ENCODE measurements around the gene GPR31.
A peak's percentile ranks its signal among the peaks of the same experiment; 100 is the strongest.

GPR31 gene

DNA sequence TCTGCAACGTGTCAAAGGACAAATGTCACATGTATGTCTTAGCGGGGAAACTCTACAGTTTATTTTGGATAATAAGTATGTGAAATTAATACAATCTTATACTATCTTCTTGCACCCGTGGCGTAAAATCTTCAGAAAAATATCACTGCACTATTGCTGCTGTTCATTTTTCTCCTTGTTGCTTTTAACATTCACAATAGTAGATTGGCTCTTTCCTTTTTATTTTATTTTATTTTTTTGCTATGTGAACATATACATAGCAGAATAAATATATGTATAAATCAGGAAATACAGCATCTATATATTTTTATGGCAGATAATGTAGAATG lies 15.4 kb downstream of the GPR31 start:
- no peak overlapping the region for H4K8ac ChIP-seq (ENCODE audit: low read depth, low read length)
- H3K4me3 ChIP-seq (ENCODE audit: low read length in 2 of 2): no peak overlapping the region
- no peak for DNase-seq (ENCODE audit: low spot score)
- H4K91ac ChIP-seq (ENCODE audit: low read depth, low read length, poor library complexity): no peak overlapping the region
- H3K9ac ChIP-seq (ENCODE audit: low read depth, low read length, poor library complexity): no peak overlapping the region
- peaks cover 0 to 10% (median 1%) of the 10 kb centered on the region in 3 experiments for H3K27me3 ChIP-seq (ENCODE audit: control insufficient read depth in 3 of 3, insufficient read depth in 3 of 3, low read depth in 1 of 3, low read length in 3 of 3)
- WGBS, 2 donors (ENCODE audit: extremely low coverage in 2 of 2, insufficient read length in 2 of 2, insufficient replicate concordance in 1 of 2): no CpG with 5 or more reads among the region's 4 CpGs
- no peak overlapping the region for H3K4me2 ChIP-seq (ENCODE audit: insufficient read depth, low read length, poor library complexity, severe bottlenecking)
- no peak overlapping the region for H2BK120ac ChIP-seq (ENCODE audit: low read depth, low read length)
- no peak overlapping the region for H3K27ac ChIP-seq (replicated peaks; ENCODE audit: low read length)
- no peak overlapping the region for H3K14ac ChIP-seq (ENCODE audit: low read length)
- no peak overlapping the region for H3K18ac ChIP-seq (ENCODE audit: low read length)
- H3K4me1 ChIP-seq (ENCODE audit: control insufficient read depth in 2 of 2, insufficient read depth in 1 of 2, low read depth in 1 of 2, low read length in 2 of 2): peaks cover 12 to 22% of the 10 kb centered on the region in 2 donors
- H3K4ac ChIP-seq (ENCODE audit: low read length): no peak overlapping the region
- no peak overlapping the region for H2BK12ac ChIP-seq (ENCODE audit: low read length)
- H3K23ac ChIP-seq (ENCODE audit: low read depth, low read length, poor library complexity): no peak overlapping the region
- peaks cover 0 to 4% of the 10 kb centered on the region in 2 donors for H3K9me3 ChIP-seq (replicated peaks in 1 of 2; ENCODE audit: control insufficient read depth in 2 of 2, insufficient read depth in 1 of 2, low read depth in 1 of 2, low read length in 2 of 2)
- no peak overlapping the region for H2BK5ac ChIP-seq (ENCODE audit: low read length)
- H2BK15ac ChIP-seq (ENCODE audit: low read length): no peak overlapping the region
- H2AFZ ChIP-seq (ENCODE audit: low read length): no peak overlapping the region
- no peaks in the 10 kb centered on the region for H3K79me1 ChIP-seq (ENCODE audit: low read depth, low read length)
- H2AK5ac ChIP-seq (ENCODE audit: low read depth, low read length): no peak overlapping the region
- no peaks in the 10 kb centered on the region for H3K36me3 ChIP-seq (replicated peaks in 1 of 2; ENCODE audit: control insufficient read depth in 2 of 2, insufficient read depth in 2 of 2, low read length in 2 of 2)

GRCh38 chr6:167141667-167142432 lies 15.9 kb downstream of the GPR31 start:
- H3K36me3 ChIP-seq (replicated peaks in 1 of 2; ENCODE audit: control insufficient read depth in 2 of 2, insufficient read depth in 2 of 2, low read length in 2 of 2): no peaks in the 10 kb centered on the region
- no CpG with 5 or more reads among the region's 18 CpGs for WGBS, 2 donors (ENCODE audit: extremely low coverage in 2 of 2, insufficient read length in 2 of 2, insufficient replicate concordance in 1 of 2)
- peaks cover 0 to 4% of the 10 kb centered on the region in 2 donors for H3K9me3 ChIP-seq (replicated peaks in 1 of 2; ENCODE audit: control insufficient read depth in 2 of 2, insufficient read depth in 1 of 2, low read depth in 1 of 2, low read length in 2 of 2)
- DNase-seq (ENCODE audit: low spot score): peak; percentile 30
- H3K79me1 ChIP-seq (ENCODE audit: low read depth, low read length): no peaks in the 10 kb centered on the region
- no peak overlapping the region for H2AFZ ChIP-seq (ENCODE audit: low read length)
- no peak overlapping the region for H4K8ac ChIP-seq (ENCODE audit: low read depth, low read length)
- no peak overlapping the region for H2BK120ac ChIP-seq (ENCODE audit: low read depth, low read length)
- H3K4me3 ChIP-seq (ENCODE audit: low read length in 2 of 2): no peak overlapping the region
- H2BK5ac ChIP-seq (ENCODE audit: low read length): no peak overlapping the region
- peak overlapping the region; percentile 20 for H3K18ac ChIP-seq (ENCODE audit: low read length)
- H2AK5ac ChIP-seq (ENCODE audit: low read depth, low read length): no peak overlapping the region
- no peak overlapping the region for H3K4ac ChIP-seq (ENCODE audit: low read length)
- H3K4me2 ChIP-seq (ENCODE audit: insufficient read depth, low read length, poor library complexity, severe bottlenecking): no peak overlapping the region
- peak overlapping the region; percentile 7 for H2BK15ac ChIP-seq (ENCODE audit: low read length)
- H3K27ac ChIP-seq (replicated peaks; ENCODE audit: low read length): no peak overlapping the region
- H3K9ac ChIP-seq (ENCODE audit: low read depth, low read length, poor library complexity): no peak overlapping the region
- no peak overlapping the region for H4K91ac ChIP-seq (ENCODE audit: low read depth, low read length, poor library complexity)
- H2BK12ac ChIP-seq (ENCODE audit: low read length): peak overlapping the region; percentile 85
- H3K14ac ChIP-seq (ENCODE audit: low read length): no peak overlapping the region
- peaks cover 6 to 17% of the 10 kb centered on the region in 2 donors for H3K4me1 ChIP-seq (ENCODE audit: control insufficient read depth in 2 of 2, insufficient read depth in 1 of 2, low read depth in 1 of 2, low read length in 2 of 2)
- no peak overlapping the region for H3K23ac ChIP-seq (ENCODE audit: low read depth, low read length, poor library complexity)
- peaks cover 0 to 5% (median 0%) of the 10 kb centered on the region in 3 experiments for H3K27me3 ChIP-seq (ENCODE audit: control insufficient read depth in 3 of 3, insufficient read depth in 3 of 3, low read depth in 1 of 3, low read length in 3 of 3)

DNA sequence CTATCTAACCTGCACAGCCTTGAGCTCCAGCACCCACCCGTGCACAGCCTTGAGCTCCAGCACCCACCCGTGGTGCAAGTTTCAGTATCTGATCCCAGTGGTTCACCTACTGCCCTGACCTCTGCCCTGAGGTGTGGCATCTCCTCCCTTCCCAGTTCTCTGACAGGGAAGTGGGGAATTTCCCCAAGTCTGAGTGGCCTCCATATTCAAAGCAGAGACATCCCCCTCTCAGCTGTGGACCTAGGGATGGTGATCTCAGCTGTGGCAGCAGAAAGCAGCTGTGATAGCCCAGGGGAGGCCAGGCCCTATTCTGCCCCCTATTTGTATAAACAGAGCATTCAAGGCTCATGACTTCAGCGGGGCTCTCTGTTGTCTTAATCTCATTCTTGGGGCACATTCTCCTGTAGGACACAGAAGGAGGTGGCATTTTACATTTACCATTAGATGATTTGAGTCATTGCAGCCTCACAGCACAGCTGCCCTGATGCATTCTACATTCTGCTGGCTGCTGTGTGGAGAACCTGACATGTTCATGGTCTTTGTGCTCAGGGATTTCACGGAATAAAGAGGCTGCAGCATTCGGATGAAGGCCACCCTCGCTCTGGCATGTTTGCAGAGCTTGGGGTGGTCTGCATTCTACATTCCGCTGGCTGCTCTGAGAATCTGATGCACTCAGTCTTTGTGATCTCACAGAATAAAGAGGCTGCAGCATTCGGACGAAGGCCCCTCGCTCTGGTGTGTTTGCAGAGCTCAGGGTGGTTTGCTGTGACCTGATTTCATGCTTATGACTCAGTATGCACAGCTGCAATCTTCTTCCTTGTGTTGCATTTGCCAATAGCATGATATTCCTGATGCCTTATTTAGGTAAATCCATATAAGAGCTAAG lies 16.9 kb downstream of the GPR31 start:
- Histone ChIP-seq H4K8ac (ENCODE audit: low read depth, low read length) (no peak overlapping the region), H3K27ac (replicated peaks; ENCODE audit: low read length) (no peak overlapping the region), H3K4me3 (ENCODE audit: low read length in 2 of 2) (peak overlapping the region in 1 of 2 donors; percentile 16), H3K9ac (ENCODE audit: low read depth, low read length, poor library complexity) (no peak overlapping the region), H3K4me1 (ENCODE audit: control insufficient read depth in 2 of 2, insufficient read depth in 1 of 2, low read depth in 1 of 2, low read length in 2 of 2) (peaks cover 6 to 14% of the 10 kb centered on the region in 2 donors), H3K9me3 (replicated peaks in 1 of 2; ENCODE audit: control insufficient read depth in 2 of 2, insufficient read depth in 1 of 2, low read depth in 1 of 2, low read length in 2 of 2) (peaks cover 0 to 4% of the 10 kb centered on the region in 2 donors), H2AK5ac (ENCODE audit: low read depth, low read length) (no peak overlapping the region), H2BK5ac (ENCODE audit: low read length) (no peak overlapping the region), H4K91ac (ENCODE audit: low read depth, low read length, poor library complexity) (no peak overlapping the region), H3K4ac (ENCODE audit: low read length) (no peak overlapping the region), H2BK15ac (ENCODE audit: low read length) (no peak overlapping the region), H2BK12ac (ENCODE audit: low read length) (no peak overlapping the region), H3K4me2 (ENCODE audit: insufficient read depth, low read length, poor library complexity, severe bottlenecking) (no peak overlapping the region), H3K36me3 (replicated peaks in 1 of 2; ENCODE audit: control insufficient read depth in 2 of 2, insufficient read depth in 2 of 2, low read length in 2 of 2) (no peaks in the 10 kb centered on the region), H3K79me1 (ENCODE audit: low read depth, low read length) (no peaks in the 10 kb centered on the region), H3K23ac (ENCODE audit: low read depth, low read length, poor library complexity) (no peak overlapping the region), H3K27me3 (ENCODE audit: control insufficient read depth in 3 of 3, insufficient read depth in 3 of 3, low read depth in 1 of 3, low read length in 3 of 3) (no peaks in the 10 kb centered on the region), H3K14ac (ENCODE audit: low read length) (no peak overlapping the region), H2AFZ (ENCODE audit: low read length) (peak overlapping the region; percentile 56), H2BK120ac (ENCODE audit: low read depth, low read length) (no peak overlapping the region), H3K18ac (ENCODE audit: low read length) (peak overlapping the region; percentile 24)
- DNase-seq (ENCODE audit: low spot score): no peak
- no CpG with 5 or more reads among the region's 10 CpGs for WGBS, 2 donors (ENCODE audit: extremely low coverage in 2 of 2, insufficient read length in 2 of 2, insufficient replicate concordance in 1 of 2)

DNA sequence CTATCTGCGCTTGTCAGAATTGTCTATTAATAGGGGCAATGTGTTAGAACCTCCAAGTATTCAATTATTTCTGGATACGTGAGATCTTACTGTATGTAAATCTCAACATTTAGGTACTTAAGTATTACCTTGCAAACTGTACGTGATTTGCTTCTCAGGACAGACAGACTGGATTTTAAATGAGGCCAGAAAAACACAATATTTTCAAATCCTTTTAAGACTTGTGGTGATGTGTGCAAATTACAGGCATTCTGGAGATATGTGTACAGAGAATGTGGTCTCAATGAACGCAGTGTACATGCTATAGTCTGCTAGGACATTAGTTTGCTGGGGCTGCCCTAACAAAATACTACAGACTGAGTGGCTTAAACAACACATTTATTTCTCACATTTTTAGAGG lies 18.0 kb downstream of the GPR31 start:
- no peak overlapping the region for H2AK5ac ChIP-seq (ENCODE audit: low read depth, low read length)
- peaks cover 6 to 14% of the 10 kb centered on the region in 2 donors for H3K4me1 ChIP-seq (ENCODE audit: control insufficient read depth in 2 of 2, insufficient read depth in 1 of 2, low read depth in 1 of 2, low read length in 2 of 2)
- no peak overlapping the region for H3K4me3 ChIP-seq (ENCODE audit: low read length in 2 of 2)
- no peak overlapping the region for H4K8ac ChIP-seq (ENCODE audit: low read depth, low read length)
- H2AFZ ChIP-seq (ENCODE audit: low read length): no peak overlapping the region
- no peak overlapping the region for H2BK15ac ChIP-seq (ENCODE audit: low read length)
- no peaks in the 10 kb centered on the region for H3K79me1 ChIP-seq (ENCODE audit: low read depth, low read length)
- no peak overlapping the region for H2BK120ac ChIP-seq (ENCODE audit: low read depth, low read length)
- H4K91ac ChIP-seq (ENCODE audit: low read depth, low read length, poor library complexity): no peak overlapping the region
- H3K14ac ChIP-seq (ENCODE audit: low read length): no peak overlapping the region
- DNase-seq (ENCODE audit: low spot score): no peak
- peaks cover 0 to 3% of the 10 kb centered on the region in 2 donors for H3K9me3 ChIP-seq (replicated peaks in 1 of 2; ENCODE audit: control insufficient read depth in 2 of 2, insufficient read depth in 1 of 2, low read depth in 1 of 2, low read length in 2 of 2)
- H3K23ac ChIP-seq (ENCODE audit: low read depth, low read length, poor library complexity): no peak overlapping the region
- H3K27me3 ChIP-seq (ENCODE audit: control insufficient read depth in 3 of 3, insufficient read depth in 3 of 3, low read depth in 1 of 3, low read length in 3 of 3): no peaks in the 10 kb centered on the region
- no peak overlapping the region for H2BK5ac ChIP-seq (ENCODE audit: low read length)
- no peak overlapping the region for H3K9ac ChIP-seq (ENCODE audit: low read depth, low read length, poor library complexity)
- no peak overlapping the region for H3K27ac ChIP-seq (replicated peaks; ENCODE audit: low read length)
- no peak overlapping the region for H3K18ac ChIP-seq (ENCODE audit: low read length)
- H3K4ac ChIP-seq (ENCODE audit: low read length): no peak overlapping the region
- no peak overlapping the region for H2BK12ac ChIP-seq (ENCODE audit: low read length)
- no CpG with 5 or more reads among the region's 4 CpGs for WGBS, 2 donors (ENCODE audit: extremely low coverage in 2 of 2, insufficient read length in 2 of 2, insufficient replicate concordance in 1 of 2)
- H3K36me3 ChIP-seq (replicated peaks in 1 of 2; ENCODE audit: control insufficient read depth in 2 of 2, insufficient read depth in 2 of 2, low read length in 2 of 2): no peaks in the 10 kb centered on the region
- no peak overlapping the region for H3K4me2 ChIP-seq (ENCODE audit: insufficient read depth, low read length, poor library complexity, severe bottlenecking)
